Measurements from ENCODE around the gene BMPR1B. TPM values are rescaled to one million over a fixed set of nuclear protein-coding genes. Genes with fewer than 3 reads are reported as not detected.

The BMPR1B gene
- total and polyA plus RNA-seq, 2 donors from 2014 or later = 4.1 to 5.5 TPM

- no peaks in the 10 kb centered on the region for H3K36me3 ChIP-seq (ENCODE audit: control insufficient read depth in 2 of 3, insufficient read depth in 3 of 3, low read length in 3 of 3)
- intact Hi-C loops (cut with DNase I) = no loop called here
- DNase-seq (no peak), FAIRE-seq (no peak)
- no peaks in the 10 kb centered on the region for H3K9me3 ChIP-seq (ENCODE audit: control insufficient read depth in 2 of 3, insufficient read depth in 1 of 3, low read length in 3 of 3)
- H3K4me1 ChIP-seq (ENCODE audit: control insufficient read depth in 2 of 3, insufficient read depth in 2 of 3, low read depth in 1 of 3, low read length in 3 of 3) = no peaks in the 10 kb centered on the region
- no peaks in the 10 kb centered on the region for H3K27me3 ChIP-seq (ENCODE audit: control insufficient read depth, insufficient read depth, low read length)
- TF ChIP-seq CTCF (IDR thresholded peaks at IDR 0.05; ENCODE audit: borderline replicate concordance, extremely low read depth, insufficient read depth) = no peak
- H3K4me3 ChIP-seq (ENCODE audit: low read length in 3 of 3) = no peak overlapping the region
- H3K27ac ChIP-seq (ENCODE audit: low read depth in 2 of 2, low read length in 2 of 2) = no peak overlapping the region
- no peak overlapping the region for H3K9ac ChIP-seq (ENCODE audit: low read length in 3 of 3)
These were observed 35.5 kb upstream of the BMPR1B start for GRCh38 chr4:94722270-94722669.

GRCh38 chr4:94722748-94723147 lies 35.0 kb upstream of the BMPR1B start:
- H3K4me1 ChIP-seq (ENCODE audit: control insufficient read depth in 2 of 3, insufficient read depth in 2 of 3, low read depth in 1 of 3, low read length in 3 of 3) = no peaks in the 10 kb centered on the region
- H3K4me3 ChIP-seq (ENCODE audit: low read length in 3 of 3) = no peak overlapping the region
- TF ChIP-seq CTCF (IDR thresholded peaks at IDR 0.05; ENCODE audit: borderline replicate concordance, extremely low read depth, insufficient read depth) = no peak
- intact Hi-C loops (cut with DNase I) = no loop called here
- H3K36me3 ChIP-seq (ENCODE audit: control insufficient read depth in 2 of 3, insufficient read depth in 3 of 3, low read length in 3 of 3) = no peaks in the 10 kb centered on the region
- no peak overlapping the region for H3K27ac ChIP-seq (ENCODE audit: low read depth in 2 of 2, low read length in 2 of 2)
- no peak overlapping the region for H3K9ac ChIP-seq (ENCODE audit: low read length in 3 of 3)
- DNase-seq = no peak
- FAIRE-seq = no peak
- H3K27me3 ChIP-seq (ENCODE audit: control insufficient read depth, insufficient read depth, low read length) = no peaks in the 10 kb centered on the region
- H3K9me3 ChIP-seq (ENCODE audit: control insufficient read depth in 2 of 3, insufficient read depth in 1 of 3, low read length in 3 of 3) = no peaks in the 10 kb centered on the region

- H3K9me3 ChIP-seq (ENCODE audit: control insufficient read depth in 2 of 3, insufficient read depth in 1 of 3, low read length in 3 of 3) = no peaks in the 10 kb centered on the region
- FAIRE-seq (no peak), DNase-seq (peak in 2 of 5 donors; percentile 27 to 30)
- H3K27ac ChIP-seq (ENCODE audit: low read depth in 2 of 2, low read length in 2 of 2) = no peak overlapping the region
- H3K9ac ChIP-seq (ENCODE audit: low read length in 3 of 3) = no peak overlapping the region
- no peak overlapping the region for H3K4me3 ChIP-seq (ENCODE audit: low read length in 3 of 3)
- TF ChIP-seq CTCF (IDR thresholded peaks at IDR 0.05; ENCODE audit: borderline replicate concordance, extremely low read depth, insufficient read depth) = no peak
- H3K36me3 ChIP-seq (ENCODE audit: control insufficient read depth in 2 of 3, insufficient read depth in 3 of 3, low read length in 3 of 3) = no peaks in the 10 kb centered on the region
- H3K4me1 ChIP-seq (ENCODE audit: control insufficient read depth in 2 of 3, insufficient read depth in 2 of 3, low read depth in 1 of 3, low read length in 3 of 3) = no peaks in the 10 kb centered on the region
- no peaks in the 10 kb centered on the region for H3K27me3 ChIP-seq (ENCODE audit: control insufficient read depth, insufficient read depth, low read length)
- intact Hi-C loops (cut with DNase I) = no loop called here
These were observed 33.6 kb upstream of the BMPR1B start for GRCh38 chr4:94724016-94724790.

Data from kidney (tissue), 14 donors.